GM12878 (cell line): Measurements from ENCODE around the gene SPDYE3. TPM values are rescaled to one million over a fixed set of nuclear protein-coding genes. Genes with fewer than 3 reads are reported as not detected.
A peak's percentile ranks its signal among the peaks of the same experiment; 100 is the strongest.
"Not testable (repeated sequence)": the region's sequence is repeated elsewhere in the genome, so short reads cannot be mapped to it uniquely, and the experiment has no call there.

ENCODE experiments used
- ATAC-seq: fragments of 200-7000 bp; cut with Tn5 transposase; 3 replicates; pipeline ENCODE4 v1.9.1; 2020; ENCODE audit warnings: mild to moderate bottlenecking, moderate library complexity
- BruUV-seq: library from RNA; stranded (reverse); fragments of 400-500 nt; replicated peaks from 2 replicates; lab custom pipeline; 2021; lab: Mats Ljungman, UMichigan
- CTCF ChIA-PET: fragments of 300-600 bp; sonication (Branson Sonifier 250); formaldehyde crosslinking; extraction: SDS; loops from one replicate; lab custom pipeline; 2021; ENCODE audit warnings: inconsistent platforms; lab: Yijun Ruan, JAX
- POLR2A ChIA-PET: fragments of 350-600 bp; formaldehyde crosslinking; extraction: SDS; loops from one replicate; lab custom pipeline; 2021; ENCODE audit warnings: inconsistent platforms; lab: Charles Lee
- RAD21 ChIA-PET: fragments of 300-600 bp; sonication (Branson Sonifier 250); formaldehyde crosslinking; loops from one replicate; lab custom pipeline; 2023; ENCODE audit warnings: antibody characterized with exemption; ENCODE audit not compliant: unreplicated experiment; lab: Charles Lee
- SMC1A ChIA-PET: fragments of 300-600 bp; sonication (Branson Sonifier 250); formaldehyde crosslinking; loops from one replicate; lab custom pipeline; 2023; ENCODE audit not compliant: unreplicated experiment, uncharacterized antibody; lab: Charles Lee
- DNase-seq: peaks from one replicate; pipeline ENCODE4 v3.0.0-alpha.2; 2011; ENCODE audit warnings: low read depth, low spot score
- FAIRE-seq: peaks from 3 replicates; lab custom pipeline; 2011; peaks lifted over from hg19 to GRCh38; lab: Jason Lieb, UNC
- H2AFZ ChIP-seq: 2 replicates; pipeline ENCODE4 v1.6.0; 2011; ENCODE audit warnings: low read depth, low read length, control low read depth; ENCODE audit not compliant: control insufficient read depth
- H3K27ac ChIP-seq: 2 replicates; pipeline ENCODE4 v1.5.1; 2011; ENCODE audit warnings: control low read depth; ENCODE audit not compliant: control insufficient read depth, insufficient read depth
- H3K27me3 ChIP-seq, 2 experiments: replicated peaks in 1 of 2; 2 replicates each; pipeline versions ENCODE4 v1.6.0 to v1.6.1; 2011; ENCODE audit warnings: low read length in 1 of 2; ENCODE audit not compliant: control insufficient read depth in 2 of 2, insufficient read depth in 2 of 2
- H3K36me3 ChIP-seq, 2 experiments: 2 replicates each; pipeline ENCODE4 v1.5.1; 2011; ENCODE audit warnings: low read length in 1 of 2; ENCODE audit not compliant: control insufficient read depth in 2 of 2, insufficient read depth in 2 of 2
- H3K4me1 ChIP-seq: 2 replicates; pipeline ENCODE4 v1.6.1; 2011; ENCODE audit warnings: mild to moderate bottlenecking, low read length, moderate library complexity, mixed read lengths; ENCODE audit not compliant: control insufficient read depth, insufficient read depth
- H3K4me2 ChIP-seq: 2 replicates; pipeline ENCODE4 v1.6.0; 2011; ENCODE audit warnings: control low read depth; ENCODE audit not compliant: control insufficient read depth, insufficient read depth
- H3K4me3 ChIP-seq: fragments of 200-600 bp; sonication (generic); 2 replicates; pipeline ENCODE4 v1.5.1; 2016
- H3K79me2 ChIP-seq: 2 replicates; pipeline ENCODE4 v1.6.0; 2011; ENCODE audit warnings: low read length; ENCODE audit not compliant: control insufficient read depth, insufficient read depth
- H3K9ac ChIP-seq: 2 replicates; pipeline ENCODE4 v1.8.0; 2011; ENCODE audit warnings: low read length, control low read depth, mixed read lengths; ENCODE audit not compliant: control insufficient read depth, insufficient read depth
- H3K9me3 ChIP-seq: replicated peaks from 3 replicates; pipeline ENCODE4 v1.5.1; 2011; ENCODE audit warnings: mild to moderate bottlenecking, low read length; ENCODE audit not compliant: control insufficient read depth, insufficient read depth
- H4K20me1 ChIP-seq: 2 replicates; pipeline ENCODE4 v1.6.0; 2011; ENCODE audit not compliant: control insufficient read depth, insufficient read depth
- CTCF ChIP-seq, 3 experiments: IDR thresholded peaks in 2 of 3; conservative IDR thresholded peaks in 1 of 3; 2 replicates each; pipeline ENCODE4 v1.5.1; 2011; ENCODE audit warnings: low read depth in 3 of 3, low read length in 3 of 3, mild to moderate bottlenecking in 3 of 3, control low read depth in 2 of 3, moderate library complexity in 2 of 3, inconsistent platforms in 1 of 3, mixed read lengths in 1 of 3; ENCODE audit not compliant: control insufficient read depth in 2 of 3, insufficient read depth in 1 of 3; ENCODE audit errors: extremely low read depth in 1 of 3
- EED ChIP-seq: sonication (generic); IDR thresholded peaks from 2 replicates; pipeline ENCODE4 v1.6.1; 2016; ENCODE audit warnings: antibody characterized with exemption, low read depth
- RAD21 ChIP-seq: IDR thresholded peaks from 2 replicates; pipeline ENCODE4 v1.6.1; 2011; ENCODE audit warnings: mild to moderate bottlenecking, low read depth, low read length, moderate library complexity; ENCODE audit not compliant: insufficient read depth
- RUNX3 ChIP-seq: IDR thresholded peaks from 2 replicates; pipeline ENCODE4 v1.6.1; 2012; ENCODE audit warnings: low read length, inconsistent platforms
- WGBS: methylation state at CpG from one replicate; pipeline ENCODE4 v1.1.6; 2016; ENCODE audit warnings: low lambda C conversion rate; ENCODE audit not compliant: insufficient replicate concordance, insufficient coverage; ENCODE audit errors: missing lambda C conversion rate; 5-methylcytosine and 5-hydroxymethylcytosine counted together
- in situ Hi-C: fragments of 300-500 bp; cut with MboI; formaldehyde crosslinking; loops from 9 replicates; pipeline ENCODE4 v1.14.3; 2018; ENCODE audit warnings: mixed read lengths
- intact Hi-C: fragments of 100-400 bp; cut with micrococcal nuclease; formaldehyde crosslinking; loops from one replicate; pipeline ENCODE4 v1.14.2; 2022; ENCODE audit not compliant: unreplicated experiment
- polyA plus RNA-seq, 11 experiments: library from polyadenylated mRNA; depleted of rRNA in 4 of 11; unstranded in 6 of 11; stranded (reverse) in 5 of 11; fragments of >200 nt; fragmentation: Nextera tagmentation in 4 of 11; fragmentation: Illumina TruSeq in 1 of 11; extraction: Ambion mirVana in 4 of 11; extraction: Trizol in 1 of 11; gene quantifications; 1 replicate in 1 of 11; 2 replicates in 10 of 11; pipeline versions ENCODE4 v1.2.1 to v1.2.3, GENCODE V29; 2011 to 2016; ENCODE audit warnings: inconsistent platforms in 2 of 11, missing spikeins in 2 of 11, low read depth in 1 of 11
- total RNA-seq, 4 experiments: library from RNA; depleted of rRNA in 3 of 4; stranded (reverse); fragments of >200 nt in 3 of 4; fragmentation: Illumina TruSeq in 1 of 4; extraction: Trizol in 1 of 4; gene quantifications; 2 replicates each; pipeline versions ENCODE4 v1.2.1 to v1.2.3, GENCODE V29; 2013 to 2021

Gene SPDYE3
- total and polyA plus RNA-seq, 10 of the 15 experiments (the other 5 are each of a cell fraction or from before 2014, with no cell fraction given): 0.03 to 9.4 (median 1.4) TPM; not detected in 4

GRCh38 chr7:100345288-100345672 lies 37.8 kb downstream of the SPDYE3 start:
- intact Hi-C loops, FAIRE-seq, BruUV-seq, H3K9me3 ChIP-seq, H3K27me3 ChIP-seq, H3K9ac ChIP-seq, H3K4me3 ChIP-seq, H2AFZ ChIP-seq, DNase-seq, H4K20me1 ChIP-seq, H3K4me2 ChIP-seq, in situ Hi-C loops: not testable (repeated sequence)
- Histone ChIP-seq H3K27ac (0 out of 2 replicates have a peak overlapping the region, but pooled peaks have one; percentile 25), H3K36me3 (peaks cover 14 to 37% of the 10 kb centered on the region in 2 experiments), H3K4me1 (peaks cover 15% of the 10 kb centered on the region), H3K79me2 (peaks cover 12% of the 10 kb centered on the region)
- TF ChIP-seq RUNX3 (0 out of 2 replicates have a peak, but pooled peaks have one; percentile 3), RAD21 (peak; percentile 24; the same call in 1 of the 2 replicates), EED (0 out of 2 replicates have a peak, but pooled peaks have one; percentile 20), CTCF (IDR thresholded peaks at IDR 0.05 in 2 of 3, conservative IDR thresholded peaks at IDR 0.05 in 1 of 3; ENCODE audit: control insufficient read depth in 2 of 3, extremely low read depth in 1 of 3, insufficient read depth in 1 of 3, low read depth in 3 of 3, low read length in 3 of 3) (peak in 2 of 3 experiments; percentile 6 to 45; a peak in 4 of 6 replicates)
- ChIA-PET SMC1A (interaction anchor here (0.6 to 4.4 kb wide), 9 partner anchors 10 to 212 kb away, joined by 3 to 25 read pairs (median 4); no protein-coding TSS in a partner anchor), CTCF (interaction anchor here (0.7 to 7.0 kb wide), 17 partner anchors 10 to 262 kb away, joined by 3 to 69 read pairs (median 3); partner anchors contain the start of genes AP4M1, MCM7 and PILRB), POLR2A (interaction anchor here (0.6 to 1.6 kb wide), 2 partner anchors 24 to 110 kb away, joined by 4 to 6 read pairs; no protein-coding TSS in a partner anchor), RAD21 (interaction anchor here (1.0 to 5.0 kb wide), 7 partner anchors 62 to 213 kb away, joined by 3 to 15 read pairs (median 7); no protein-coding TSS in a partner anchor)
- 0% methylated on average over 2 of the region's 5 CpGs for WGBS
- ATAC-seq: peak; percentile 29
